ENCODE data around the gene NIPBL.
A peak's percentile ranks its signal among the peaks of the same experiment; 100 is the strongest.
"Not testable (repeated sequence)": the region's sequence is repeated elsewhere in the genome, so short reads cannot be mapped to it uniquely, and the experiment has no call there.

NIPBL gene

DNA sequence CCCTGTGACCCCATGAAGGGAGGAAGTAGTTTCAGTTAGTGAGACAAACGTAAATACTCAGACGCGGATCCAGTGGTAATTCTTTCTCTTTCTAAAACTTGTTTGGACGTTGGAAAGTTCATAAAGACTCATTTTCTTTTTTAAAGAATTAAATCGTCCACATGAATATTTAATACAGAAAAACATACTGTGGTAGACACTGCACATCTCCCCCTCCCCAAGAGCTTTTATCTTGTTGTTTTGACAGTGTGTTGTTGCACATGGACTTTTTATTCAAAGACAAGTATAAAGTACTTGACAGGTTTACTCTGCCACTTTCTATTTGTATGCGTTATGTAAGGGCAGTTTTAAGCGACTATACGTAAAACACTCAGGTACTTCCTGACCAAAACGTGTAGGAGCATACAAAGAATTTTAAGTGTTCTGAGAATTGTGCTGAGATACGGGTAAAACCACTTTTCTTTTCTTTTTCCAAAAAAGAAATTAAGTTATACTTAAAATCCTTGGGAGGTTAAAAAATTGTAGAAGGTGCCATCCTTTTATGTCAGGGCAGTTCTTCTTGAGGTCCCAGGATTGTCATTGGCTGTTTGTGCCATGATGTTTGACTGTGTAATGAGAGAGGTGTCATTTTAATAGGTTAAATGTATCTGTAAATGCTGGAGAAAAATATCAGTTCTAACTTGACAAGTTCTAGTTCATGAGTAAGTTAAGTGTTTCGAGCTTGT lies 1.3 kb downstream of the NIPBL start:
- DNase-seq, result peak; percentile 39

DNA sequence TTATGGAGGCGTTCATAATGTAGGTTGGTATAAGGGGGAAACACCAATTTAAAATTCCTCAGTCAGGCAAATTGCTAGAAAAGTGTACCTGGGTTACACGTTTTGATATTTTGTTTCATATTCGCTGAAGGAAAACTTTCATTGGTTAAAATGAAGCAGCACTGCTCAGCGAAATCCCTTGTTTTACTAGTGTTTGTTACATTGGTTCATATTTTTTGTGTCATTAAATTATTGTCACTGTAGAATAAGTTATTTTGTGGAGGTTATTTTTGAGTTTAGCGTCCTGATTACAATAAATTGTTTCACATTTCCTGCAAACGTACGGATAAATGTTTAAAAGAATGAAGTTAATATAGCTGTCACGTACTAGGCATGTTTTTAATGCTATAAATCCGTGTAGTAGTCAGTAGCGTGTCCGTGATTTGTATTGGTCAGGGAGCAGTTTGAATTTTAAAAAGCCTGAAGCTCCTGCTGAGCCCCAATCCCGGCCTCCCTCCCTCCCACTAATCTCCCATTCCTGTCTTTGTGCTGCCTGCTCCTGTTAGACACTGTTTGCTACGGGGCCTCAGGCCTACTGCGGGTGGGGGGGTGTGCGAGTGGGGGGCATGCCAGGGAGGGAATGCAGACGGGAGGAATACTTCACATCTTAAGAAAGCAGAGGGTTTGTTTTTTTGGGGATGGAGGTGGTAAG lies 2.0 kb downstream of the NIPBL start:
- DNase-seq, result peak; percentile 67

DNA sequence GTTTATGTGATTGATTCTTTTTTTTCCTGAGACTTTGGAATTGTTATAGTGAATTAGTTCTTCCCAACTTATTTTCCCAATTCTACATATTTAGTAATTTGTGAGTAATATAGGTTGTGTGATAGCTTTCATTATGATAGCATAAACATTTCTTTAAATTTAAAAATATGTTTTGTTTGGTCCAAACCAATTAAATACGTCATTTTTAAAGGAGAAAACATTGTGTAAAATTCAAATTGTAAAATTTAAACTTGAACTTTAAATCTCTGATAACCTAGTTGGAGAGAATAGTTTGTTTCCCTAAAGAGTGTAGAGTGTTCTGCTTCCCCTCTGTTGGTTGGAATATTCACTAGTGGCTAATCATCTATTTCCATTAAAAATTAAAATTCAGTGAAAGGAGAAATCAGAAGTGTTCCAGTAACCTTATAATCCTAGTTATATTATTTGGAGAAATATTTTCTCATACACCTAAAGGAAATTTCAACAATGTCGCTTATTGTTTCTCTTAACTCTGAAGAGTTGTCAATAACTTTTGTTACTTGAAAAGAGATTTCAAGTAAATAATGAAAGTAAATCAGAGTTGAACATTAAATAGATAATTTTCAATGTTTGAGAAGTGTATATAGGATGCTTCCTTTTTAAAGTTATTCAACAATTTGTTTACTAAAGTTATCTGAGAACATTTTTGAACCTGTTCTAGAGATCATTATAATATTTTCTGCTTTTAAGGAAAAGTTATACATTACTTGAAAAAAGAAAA lies 2.9 kb downstream of the NIPBL start:
- DNase-seq, result no peak

DNA sequence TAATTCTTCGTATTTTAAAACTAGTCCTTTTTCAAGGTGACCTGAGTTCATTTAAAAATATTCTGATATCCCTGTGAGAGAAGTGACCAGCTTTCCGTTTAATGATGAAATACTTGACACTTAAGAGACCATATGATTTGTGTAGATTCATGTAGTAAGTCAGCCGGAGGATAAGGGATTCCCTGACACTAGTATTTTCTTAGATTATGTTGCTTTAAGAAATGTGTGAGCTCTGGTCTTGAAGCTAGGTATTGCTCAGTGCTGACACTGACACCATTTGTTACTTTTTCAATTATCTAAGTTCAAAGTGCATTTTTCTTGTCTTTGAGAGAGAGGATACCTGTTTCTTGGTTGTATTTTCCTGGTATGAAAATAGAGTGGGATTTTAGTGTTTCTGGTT lies 4.2 kb downstream of the NIPBL start:
- DNase-seq, result no peak

DNA sequence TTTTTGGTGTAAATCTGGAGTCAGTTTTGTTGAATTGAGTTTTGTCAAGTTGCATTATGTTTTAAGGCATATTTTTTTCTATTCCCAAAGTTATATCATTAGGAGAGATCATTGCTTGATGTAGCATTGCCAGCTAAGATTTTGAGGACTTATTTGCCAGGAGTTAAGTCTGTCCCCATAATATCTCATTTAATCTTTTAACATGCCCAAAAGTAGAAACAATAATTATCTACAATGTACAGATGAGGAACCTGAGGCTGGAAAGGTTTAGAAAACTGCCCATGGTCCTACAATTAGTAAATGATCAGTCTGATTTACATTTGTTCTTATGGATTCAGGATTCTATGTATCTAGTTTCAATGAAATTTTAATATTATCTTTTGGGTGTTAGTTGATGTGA lies 4.7 kb downstream of the NIPBL start:
- DNase-seq, result no peak

DNA sequence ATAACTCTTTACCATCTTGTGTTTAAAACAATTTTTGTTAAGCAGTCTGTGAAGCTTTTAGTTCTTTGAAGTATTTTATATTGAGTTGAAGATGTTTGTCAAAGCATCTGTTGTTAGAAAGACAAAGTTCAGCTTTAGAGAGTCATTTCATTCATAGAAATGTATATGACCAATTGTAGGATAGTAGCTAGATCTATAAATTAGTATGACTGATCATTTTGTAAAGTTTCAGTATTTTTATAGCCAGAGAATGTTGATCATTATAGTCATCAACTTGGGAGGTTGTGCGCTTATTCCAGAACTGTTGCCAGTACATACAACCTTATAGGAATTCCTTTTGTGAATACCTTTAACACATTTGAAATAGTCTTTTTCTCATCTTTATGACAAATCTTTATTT lies 5.2 kb downstream of the NIPBL start:
- no peak for DNase-seq

DNA sequence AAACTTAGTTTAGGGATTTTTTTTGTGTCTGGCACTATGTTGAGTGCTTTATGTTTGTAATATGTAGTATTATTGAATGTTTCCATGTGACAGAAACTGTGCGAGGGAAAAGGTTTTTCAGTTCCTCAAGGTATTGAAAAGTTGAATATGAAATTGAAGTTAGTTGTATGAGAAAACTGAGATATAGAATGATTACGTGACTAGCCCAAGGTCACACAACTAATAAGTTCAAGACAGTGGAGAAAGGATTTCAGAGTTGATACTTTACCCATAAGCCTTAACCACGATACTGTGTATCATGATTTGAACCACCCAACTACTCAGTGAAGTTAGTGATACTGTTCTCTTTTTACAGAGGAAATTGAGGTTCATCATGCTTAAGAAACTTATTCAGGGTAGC lies 5.7 kb downstream of the NIPBL start:
- DNase-seq, result no peak

DNA sequence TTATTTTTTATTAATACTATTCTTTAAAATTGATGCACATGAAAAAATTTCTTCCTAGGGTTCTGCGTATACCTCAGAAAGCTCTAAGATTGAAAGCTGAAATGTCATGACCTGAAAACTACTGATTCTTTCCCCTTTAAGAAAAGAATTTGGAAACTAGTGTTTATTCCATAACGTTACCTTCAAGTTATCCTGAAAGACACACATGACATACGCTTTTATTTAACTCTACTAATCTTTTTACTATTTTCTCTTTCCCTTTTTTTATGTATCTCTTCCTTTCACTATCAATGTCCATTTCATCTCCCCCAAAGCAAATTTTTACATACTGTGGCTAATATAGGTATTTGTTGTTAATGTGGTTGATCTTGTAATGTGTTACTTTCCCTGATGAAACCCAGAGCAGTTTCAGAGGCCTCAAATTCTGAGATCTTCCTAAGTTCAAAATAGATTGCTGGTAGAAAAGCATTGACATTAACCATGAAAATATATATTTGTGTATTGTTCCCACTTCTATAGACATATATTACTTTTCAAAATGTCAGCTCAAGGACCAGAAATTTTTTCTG lies 7.4 kb downstream of the NIPBL start:
- no peak for DNase-seq

DNA sequence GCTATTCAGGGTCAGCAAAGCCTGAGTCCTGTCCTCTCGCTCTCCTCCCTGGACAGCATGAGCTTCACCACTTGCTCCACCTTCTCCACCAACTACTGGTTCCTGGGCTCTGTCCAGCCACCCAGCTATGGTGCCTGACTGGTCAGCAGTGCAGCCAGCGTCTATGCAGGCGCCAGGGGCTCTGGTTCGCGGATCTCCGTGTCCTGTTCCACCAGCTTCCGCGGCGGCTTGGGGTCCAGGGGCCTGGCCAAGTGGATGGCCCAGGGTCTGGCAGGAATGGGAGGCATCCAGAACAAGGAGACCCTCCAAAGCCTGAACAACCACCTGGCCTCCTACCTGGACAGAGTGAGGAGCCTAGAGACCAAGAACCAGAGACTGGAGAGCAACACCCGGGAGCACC lies 8.6 kb downstream of the NIPBL start:
- DNase-seq, result no peak

DNA sequence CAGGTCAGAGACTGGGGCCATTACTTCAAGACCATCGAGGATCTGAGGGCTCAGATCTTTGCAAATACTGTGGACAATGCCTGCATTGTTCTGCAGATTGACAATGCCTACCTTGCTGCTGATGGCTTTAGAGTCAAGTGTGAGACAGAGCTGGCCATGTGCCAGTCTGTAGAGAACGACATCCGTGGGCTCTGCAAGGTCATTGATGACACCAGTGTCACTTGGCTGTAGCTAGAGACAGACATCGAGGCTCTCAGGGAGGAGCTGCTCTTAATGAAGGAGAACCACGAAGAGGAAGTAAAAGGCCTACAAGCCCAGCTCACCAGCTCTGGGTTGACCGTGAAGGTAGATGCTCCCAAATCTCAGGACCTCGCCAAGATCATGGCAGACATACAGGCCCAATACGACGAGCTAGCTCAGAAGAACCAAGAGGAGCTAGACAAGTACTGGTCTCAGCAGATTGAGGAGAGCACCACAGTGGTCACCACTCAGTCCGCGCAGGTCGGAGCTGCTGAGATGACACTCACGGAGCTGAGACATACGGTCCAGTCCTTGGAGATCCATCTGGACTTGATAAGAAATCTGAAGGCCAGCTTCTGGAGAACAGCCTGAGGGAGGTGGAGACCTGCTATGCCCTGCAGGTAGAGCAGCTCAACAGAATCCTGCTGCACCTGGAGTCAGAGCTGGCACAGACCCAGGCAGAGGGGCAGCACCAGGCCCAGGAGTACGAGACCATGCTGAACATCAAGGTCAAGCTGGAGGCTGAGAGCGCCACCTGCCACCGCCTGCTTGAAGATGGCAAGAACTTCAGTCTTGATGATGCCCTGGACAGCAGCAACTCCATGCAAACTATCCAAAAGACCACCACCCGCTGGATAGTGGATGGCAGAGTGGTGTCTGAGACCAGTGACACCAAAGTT lies 9.3 kb downstream of the NIPBL start:
- no peak for DNase-seq

DNA sequence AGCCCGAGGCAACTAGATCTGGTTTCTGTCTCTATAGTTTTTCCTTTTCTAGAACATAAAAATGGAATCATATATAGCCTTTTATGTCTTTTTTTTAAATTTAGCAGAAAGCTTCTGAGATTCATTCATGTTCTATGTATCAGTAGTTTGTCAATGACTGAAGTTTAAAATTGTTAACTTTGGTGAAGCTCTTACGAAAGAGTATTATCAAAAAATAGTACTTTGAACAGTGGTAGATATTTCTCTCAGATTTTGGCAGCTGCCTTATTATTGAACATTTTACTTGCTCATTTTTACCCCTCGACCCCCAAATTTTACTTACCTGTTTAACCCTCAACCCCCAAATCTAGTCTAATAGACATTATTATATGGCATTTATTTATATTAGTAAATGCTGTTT lies 10.2 kb downstream of the NIPBL start:
- no peak for DNase-seq

DNA sequence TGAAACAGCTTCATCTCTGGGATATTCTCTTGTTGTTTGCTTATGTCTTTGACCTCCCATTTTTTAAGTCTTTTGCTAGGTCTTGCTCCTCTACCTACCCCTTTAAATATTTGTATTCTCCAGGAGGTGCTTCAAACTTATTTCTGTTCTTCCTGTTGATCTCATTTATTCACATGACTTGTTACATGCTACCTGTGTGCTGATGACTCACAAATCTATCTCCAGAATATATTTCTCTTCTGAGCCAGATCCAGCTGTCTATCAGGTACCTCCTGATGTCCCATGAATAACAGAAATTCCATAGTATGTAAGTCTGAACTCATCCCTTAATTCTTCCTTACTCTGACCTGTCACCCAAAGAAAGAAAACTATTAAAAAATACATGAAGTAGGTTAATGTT lies 11.0 kb downstream of the NIPBL start:
- DNase-seq, result no peak

DNA sequence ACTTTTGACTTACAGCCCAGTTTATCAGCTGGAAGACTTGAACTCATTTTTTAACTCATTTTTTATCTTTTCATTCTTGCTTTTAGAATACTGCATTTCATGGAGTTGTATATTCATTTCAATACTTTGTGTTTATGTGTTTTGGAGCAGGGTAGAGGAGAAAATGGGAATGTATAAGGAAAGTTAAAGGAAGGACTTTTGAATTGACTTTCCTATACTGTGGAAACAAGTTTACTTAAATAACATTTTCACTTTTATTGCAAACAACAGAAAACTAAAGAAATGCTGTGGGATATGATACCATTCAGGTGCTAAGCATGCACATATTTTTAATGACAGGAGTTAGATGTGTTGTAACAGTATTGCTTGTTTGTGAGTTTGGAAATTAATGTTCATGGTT lies 11.7 kb downstream of the NIPBL start:
- DNase-seq, result no peak

DNA sequence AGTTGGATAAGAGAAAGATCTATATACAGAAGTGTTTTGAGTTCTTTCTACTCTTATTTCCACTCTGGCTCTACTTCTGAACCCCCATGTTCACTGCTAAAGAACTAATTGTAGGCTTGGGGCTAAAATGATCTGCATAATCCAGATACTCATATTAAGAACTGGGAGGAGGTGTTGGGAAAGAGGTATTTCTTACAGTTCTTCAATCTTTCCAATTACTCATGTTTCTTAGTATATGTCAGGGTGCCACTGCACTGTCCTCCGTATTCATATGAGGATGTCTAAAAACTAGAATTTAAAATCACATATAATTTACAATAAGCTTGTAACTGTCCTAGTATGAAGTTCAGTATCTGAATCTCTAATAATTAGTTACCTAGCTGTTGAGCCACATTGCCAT lies 12.7 kb downstream of the NIPBL start:
- DNase-seq, result no peak

DNA sequence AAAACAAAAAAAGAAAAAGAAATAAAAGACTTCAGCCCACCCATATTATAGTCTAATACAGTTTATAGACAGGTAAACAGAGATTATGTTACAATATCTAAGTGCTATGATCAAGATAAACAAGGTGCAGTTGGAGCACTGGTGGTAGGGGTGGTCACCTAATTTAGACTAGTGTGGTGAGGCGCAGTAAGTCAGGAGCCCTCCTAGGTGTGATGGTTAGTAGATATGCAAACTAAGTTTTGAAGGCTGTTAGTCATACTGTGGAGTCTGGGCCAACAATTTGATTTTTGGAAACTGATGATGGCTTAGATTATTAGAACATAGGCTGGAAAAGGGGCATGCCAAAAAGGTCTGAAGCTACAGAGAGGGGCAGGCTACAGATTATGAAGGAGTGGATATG lies 14.7 kb downstream of the NIPBL start:
- DNase-seq, result no peak

DNA sequence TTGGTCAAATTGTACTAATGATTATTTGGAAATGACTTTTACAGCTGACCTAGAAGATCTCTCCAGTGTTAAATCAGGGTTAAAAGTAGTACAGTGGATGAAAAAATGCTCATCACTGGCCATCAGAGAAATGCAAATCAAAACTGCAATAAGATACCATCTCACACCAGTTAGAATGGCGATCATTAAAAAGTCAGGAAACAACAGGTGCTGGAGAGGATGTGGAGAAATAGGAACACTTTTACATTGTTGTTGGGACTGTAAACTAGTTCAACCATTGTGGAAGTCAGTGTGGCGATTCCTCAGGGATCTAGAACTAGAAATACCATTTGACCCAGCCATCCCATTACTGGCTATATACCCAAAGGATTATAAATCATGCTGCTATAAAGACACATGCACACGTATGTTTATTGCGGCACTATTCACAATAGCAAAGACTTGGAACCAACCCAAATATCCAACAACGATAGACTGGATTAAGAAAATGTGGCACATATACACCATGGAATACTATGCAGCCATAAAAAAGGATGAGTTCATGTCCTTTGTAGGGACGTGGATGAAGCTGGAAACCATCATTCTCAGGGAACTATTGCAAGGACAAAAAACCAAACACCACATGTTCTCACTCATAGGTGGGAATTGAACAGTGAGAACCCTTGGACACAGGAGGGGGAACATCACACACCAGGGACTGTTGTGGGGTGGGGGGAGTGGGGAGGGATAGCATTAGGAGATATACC lies 15.7 kb downstream of the NIPBL start:
- DNase-seq, result not testable (repeated sequence)

DNA sequence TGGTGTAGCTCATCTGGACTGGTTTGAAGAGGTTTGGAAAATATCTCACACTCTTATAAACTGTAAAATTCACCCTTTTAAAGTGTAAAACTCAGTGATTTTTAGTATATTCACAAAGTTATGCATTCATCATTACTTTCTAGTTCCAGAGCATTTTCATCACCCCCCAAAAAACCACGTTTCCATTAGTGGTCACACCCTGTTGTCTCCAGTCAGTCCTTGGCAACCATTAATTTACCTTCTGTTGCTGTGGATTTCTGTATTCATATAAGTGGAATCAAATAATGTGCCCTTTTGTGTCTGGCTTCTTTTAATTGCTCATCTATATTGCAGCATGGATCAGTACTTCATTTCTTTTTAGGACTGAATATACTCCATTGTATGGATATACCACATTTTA lies 18.4 kb downstream of the NIPBL start:
- no peak for DNase-seq

DNA sequence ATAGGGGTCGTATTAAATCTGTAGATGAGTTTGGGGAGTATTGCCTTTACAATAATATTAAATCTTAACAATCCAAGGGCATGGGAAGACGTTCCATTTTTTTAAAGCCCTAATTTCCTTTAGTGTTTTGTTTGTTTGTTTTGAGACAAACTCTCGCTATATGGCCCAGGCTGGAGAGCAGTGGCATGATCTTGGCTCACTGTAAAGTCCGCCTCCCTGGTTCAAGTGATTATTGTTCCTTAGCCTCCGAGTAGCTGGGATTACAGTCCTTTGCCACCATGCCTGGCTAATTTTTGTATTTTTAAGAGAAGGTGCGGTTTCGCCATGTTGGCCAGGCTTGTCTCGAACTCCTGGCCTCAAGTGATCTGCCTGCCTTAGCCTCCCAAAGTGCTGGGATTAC lies 19.9 kb downstream of the NIPBL start:
- no peak for DNase-seq

DNA sequence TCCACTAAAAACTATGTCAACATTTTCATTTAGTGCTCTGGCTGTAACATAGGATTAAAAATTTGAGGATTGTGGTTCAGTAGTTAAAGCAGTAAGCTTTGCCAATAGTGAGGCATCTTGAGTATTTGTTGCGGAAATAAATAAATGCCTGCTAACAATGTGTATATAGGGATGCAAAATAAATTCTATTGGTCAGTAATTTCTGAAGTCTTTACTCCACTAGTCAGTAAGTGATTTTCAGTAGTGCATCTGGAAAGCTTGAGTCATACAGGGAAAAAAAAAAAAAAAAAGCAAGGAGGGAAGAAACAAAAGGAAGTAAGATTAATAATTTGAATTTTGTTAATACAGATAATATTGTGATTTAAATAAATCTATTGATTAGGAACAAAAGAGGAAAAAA lies 21.0 kb downstream of the NIPBL start:
- peak; percentile 40 for DNase-seq

DNA sequence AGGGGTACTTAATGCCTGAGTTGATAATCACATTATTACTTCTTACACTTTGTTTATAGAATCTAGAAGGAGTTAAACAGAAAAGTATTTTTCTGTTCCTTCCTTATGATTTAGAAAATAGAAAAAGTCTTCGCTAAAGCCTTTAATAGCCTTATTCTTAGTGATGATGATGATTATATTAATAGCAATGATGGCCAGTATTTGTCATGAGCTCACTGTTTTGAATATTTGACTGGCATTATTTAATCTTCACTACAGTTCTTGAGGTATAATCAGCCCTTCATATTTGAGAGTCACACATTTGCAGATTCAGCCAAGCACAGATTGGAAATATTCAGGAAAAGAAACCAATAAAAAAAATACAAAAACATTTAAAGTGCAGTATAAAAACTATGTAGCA lies 23.3 kb downstream of the NIPBL start:
- DNase-seq, result no peak

DNA sequence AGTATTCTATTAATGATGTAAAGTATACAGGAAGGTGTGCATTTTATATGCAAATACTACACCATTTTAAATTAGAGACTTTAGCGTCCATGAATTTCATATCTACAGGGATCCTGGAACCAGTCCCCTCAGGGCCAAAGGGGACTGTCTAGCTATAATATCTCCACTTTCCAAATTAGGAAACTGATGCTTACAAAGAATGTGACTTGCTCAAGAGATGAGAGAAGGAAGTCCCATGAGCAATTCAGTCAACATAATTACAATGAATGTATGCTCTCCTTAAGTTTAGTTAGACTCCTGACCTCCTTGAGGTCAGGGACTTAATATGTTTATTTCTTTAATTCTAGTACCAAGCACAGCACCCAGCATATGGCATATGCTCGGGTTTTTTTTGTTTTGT lies 23.7 kb downstream of the NIPBL start:
- peak; percentile 22 for DNase-seq

DNA sequence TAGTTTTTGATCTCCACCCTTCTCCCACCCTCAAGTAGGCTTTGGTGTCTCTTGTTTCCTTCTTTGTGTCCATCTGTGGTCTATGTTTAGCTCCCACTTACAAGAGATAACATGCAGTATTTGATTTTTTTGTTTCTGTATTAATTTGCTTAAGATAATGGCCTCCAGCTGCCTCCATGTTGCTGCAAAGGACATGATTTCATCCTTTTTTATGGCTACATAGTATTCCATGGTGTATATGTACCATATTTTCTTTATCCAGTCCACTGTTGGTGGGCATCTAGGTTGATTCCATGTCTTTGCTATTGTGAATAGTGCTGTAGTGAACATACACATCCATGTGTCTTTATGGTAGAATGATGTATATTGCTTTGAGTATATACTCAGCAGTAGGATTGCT lies 24.5 kb downstream of the NIPBL start:
- not testable (repeated sequence) for DNase-seq
